Measurements from ENCODE around the gene TNFRSF13B. TPM values are rescaled to one million over a fixed set of nuclear protein-coding genes. Genes with fewer than 3 reads are reported as not detected.

Gene TNFRSF13B
- total and polyA plus RNA-seq, 2 experiments from 2014 or later: 0.24 TPM; not detected in 1

- no peaks in the 10 kb centered on the region for H3K9me2 ChIP-seq (ENCODE audit: insufficient read depth)
- peaks cover 3% of the 10 kb centered on the region; the same call in 2 of the 3 replicates for H3K4me1 Mint-ChIP-seq
- H3K79me2 ChIP-seq (replicated peaks; ENCODE audit: insufficient read depth): no peaks in the 10 kb centered on the region
- DNase-seq (ENCODE audit: low spot score) (no peak), ATAC-seq (no peak)
- no peak overlapping the region for H3K4me3 ChIP-seq
- no peak overlapping the region for H3K4me3 Mint-ChIP-seq
- no peaks in the 10 kb centered on the region for H3K4me1 ChIP-seq (ENCODE audit: insufficient read depth)
- no peaks in the 10 kb centered on the region for H3K36me3 Mint-ChIP-seq (ENCODE audit: low read depth)
- no peak overlapping the region for H3K27ac Mint-ChIP-seq
- H3F3A ChIP-seq (replicated peaks; ENCODE audit: low read depth): no peaks in the 10 kb centered on the region
- H4K20me1 ChIP-seq (replicated peaks; ENCODE audit: insufficient read depth): no peaks in the 10 kb centered on the region
- no peaks in the 10 kb centered on the region for H3K27me3 ChIP-seq (ENCODE audit: insufficient read depth)
- no peak for TF ChIP-seq POLR2AphosphoS5 (IDR thresholded peaks at IDR 0.05; ENCODE audit: low read depth)
- TF ChIP-seq EZH2 (IDR thresholded peaks at IDR 0.05; ENCODE audit: low read depth, unreplicated experiment): no peak
- no peak for TF ChIP-seq CREB1 (CRISPR knock-in tag; IDR thresholded peaks at IDR 0.05; ENCODE audit: low read depth)
- TF ChIP-seq EZH2phosphoT487 (IDR thresholded peaks at IDR 0.05; ENCODE audit: unreplicated experiment): no peak
- TF ChIP-seq, protein P1, sequence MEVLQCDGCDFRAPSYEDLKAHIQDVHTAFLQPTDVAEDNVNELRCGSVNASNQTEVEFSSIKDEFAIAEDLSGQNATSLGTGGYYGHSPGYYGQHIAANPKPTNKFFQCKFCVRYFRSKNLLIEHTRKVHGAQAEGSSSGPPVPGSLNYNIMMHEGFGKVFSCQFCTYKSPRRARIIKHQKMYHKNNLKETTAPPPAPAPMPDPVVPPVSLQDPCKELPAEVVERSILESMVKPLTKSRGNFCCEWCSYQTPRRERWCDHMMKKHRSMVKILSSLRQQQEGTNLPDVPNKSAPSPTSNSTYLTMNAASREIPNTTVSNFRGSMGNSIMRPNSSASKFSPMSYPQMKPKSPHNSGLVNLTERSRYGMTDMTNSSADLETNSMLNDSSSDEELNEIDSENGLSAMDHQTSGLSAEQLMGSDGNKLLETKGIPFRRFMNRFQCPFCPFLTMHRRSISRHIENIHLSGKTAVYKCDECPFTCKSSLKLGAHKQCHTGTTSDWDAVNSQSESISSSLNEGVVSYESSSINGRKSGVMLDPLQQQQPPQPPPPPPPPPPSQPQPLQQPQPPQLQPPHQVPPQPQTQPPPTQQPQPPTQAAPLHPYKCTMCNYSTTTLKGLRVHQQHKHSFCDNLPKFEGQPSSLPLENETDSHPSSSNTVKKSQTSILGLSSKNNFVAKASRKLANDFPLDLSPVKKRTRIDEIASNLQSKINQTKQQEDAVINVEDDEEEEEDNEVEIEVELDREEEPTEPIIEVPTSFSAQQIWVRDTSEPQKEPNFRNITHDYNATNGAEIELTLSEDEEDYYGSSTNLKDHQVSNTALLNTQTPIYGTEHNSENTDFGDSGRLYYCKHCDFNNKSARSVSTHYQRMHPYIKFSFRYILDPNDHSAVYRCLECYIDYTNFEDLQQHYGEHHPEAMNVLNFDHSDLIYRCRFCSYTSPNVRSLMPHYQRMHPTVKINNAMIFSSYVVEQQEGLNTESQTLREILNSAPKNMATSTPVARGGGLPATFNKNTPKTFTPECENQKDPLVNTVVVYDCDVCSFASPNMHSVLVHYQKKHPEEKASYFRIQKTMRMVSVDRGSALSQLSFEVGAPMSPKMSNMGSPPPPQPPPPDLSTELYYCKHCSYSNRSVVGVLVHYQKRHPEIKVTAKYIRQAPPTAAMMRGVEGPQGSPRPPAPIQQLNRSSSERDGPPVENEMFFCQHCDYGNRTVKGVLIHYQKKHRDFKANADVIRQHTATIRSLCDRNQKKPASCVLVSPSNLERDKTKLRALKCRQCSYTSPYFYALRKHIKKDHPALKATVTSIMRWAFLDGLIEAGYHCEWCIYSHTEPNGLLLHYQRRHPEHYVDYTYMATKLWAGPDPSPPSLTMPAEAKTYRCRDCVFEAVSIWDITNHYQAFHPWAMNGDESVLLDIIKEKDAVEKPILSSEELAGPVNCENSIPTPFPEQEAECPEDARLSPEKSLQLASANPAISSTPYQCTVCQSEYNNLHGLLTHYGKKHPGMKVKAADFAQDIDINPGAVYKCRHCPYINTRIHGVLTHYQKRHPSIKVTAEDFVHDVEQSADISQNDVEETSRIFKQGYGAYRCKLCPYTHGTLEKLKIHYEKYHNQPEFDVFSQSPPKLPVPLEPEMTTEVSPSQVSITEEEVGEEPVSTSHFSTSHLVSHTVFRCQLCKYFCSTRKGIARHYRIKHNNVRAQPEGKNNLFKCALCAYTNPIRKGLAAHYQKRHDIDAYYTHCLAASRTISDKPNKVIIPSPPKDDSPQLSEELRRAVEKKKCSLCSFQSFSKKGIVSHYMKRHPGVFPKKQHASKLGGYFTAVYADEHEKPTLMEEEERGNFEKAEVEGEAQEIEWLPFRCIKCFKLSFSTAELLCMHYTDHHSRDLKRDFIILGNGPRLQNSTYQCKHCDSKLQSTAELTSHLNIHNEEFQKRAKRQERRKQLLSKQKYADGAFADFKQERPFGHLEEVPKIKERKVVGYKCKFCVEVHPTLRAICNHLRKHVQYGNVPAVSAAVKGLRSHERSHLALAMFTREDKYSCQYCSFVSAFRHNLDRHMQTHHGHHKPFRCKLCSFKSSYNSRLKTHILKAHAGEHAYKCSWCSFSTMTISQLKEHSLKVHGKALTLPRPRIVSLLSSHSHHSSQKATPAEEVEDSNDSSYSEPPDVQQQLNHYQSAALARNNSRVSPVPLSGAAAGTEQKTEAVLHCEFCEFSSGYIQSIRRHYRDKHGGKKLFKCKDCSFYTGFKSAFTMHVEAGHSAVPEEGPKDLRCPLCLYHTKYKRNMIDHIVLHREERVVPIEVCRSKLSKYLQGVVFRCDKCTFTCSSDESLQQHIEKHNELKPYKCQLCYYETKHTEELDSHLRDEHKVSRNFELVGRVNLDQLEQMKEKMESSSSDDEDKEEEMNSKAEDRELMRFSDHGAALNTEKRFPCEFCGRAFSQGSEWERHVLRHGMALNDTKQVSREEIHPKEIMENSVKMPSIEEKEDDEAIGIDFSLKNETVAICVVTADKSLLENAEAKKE (CRISPR knock-in tag; IDR thresholded peaks at IDR 0.05): no peak
- TF ChIP-seq ZNF114 (CRISPR knock-in tag; IDR thresholded peaks at IDR 0.05): no peak
- TF ChIP-seq ETS1 (IDR thresholded peaks at IDR 0.05): no peak
- no peak for TF ChIP-seq STAT1 (IDR thresholded peaks at IDR 0.05; ENCODE audit: unreplicated experiment)
- no peak for TF ChIP-seq ZNF331 (CRISPR knock-in tag; IDR thresholded peaks at IDR 0.05; ENCODE audit: low read depth)
- TF ChIP-seq, protein P2, sequence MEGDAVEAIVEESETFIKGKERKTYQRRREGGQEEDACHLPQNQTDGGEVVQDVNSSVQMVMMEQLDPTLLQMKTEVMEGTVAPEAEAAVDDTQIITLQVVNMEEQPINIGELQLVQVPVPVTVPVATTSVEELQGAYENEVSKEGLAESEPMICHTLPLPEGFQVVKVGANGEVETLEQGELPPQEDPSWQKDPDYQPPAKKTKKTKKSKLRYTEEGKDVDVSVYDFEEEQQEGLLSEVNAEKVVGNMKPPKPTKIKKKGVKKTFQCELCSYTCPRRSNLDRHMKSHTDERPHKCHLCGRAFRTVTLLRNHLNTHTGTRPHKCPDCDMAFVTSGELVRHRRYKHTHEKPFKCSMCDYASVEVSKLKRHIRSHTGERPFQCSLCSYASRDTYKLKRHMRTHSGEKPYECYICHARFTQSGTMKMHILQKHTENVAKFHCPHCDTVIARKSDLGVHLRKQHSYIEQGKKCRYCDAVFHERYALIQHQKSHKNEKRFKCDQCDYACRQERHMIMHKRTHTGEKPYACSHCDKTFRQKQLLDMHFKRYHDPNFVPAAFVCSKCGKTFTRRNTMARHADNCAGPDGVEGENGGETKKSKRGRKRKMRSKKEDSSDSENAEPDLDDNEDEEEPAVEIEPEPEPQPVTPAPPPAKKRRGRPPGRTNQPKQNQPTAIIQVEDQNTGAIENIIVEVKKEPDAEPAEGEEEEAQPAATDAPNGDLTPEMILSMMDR (conservative IDR thresholded peaks at IDR 0.05; ENCODE audit: low read depth in 2 of 2): no peak
- no peak for TF ChIP-seq REST (IDR thresholded peaks at IDR 0.05; ENCODE audit: unreplicated experiment)
- no peak for TF ChIP-seq NANOG (IDR thresholded peaks at IDR 0.05; ENCODE audit: borderline replicate concordance)
- no peak for TF ChIP-seq JUNB (IDR thresholded peaks at IDR 0.05; ENCODE audit: unreplicated experiment)
- no peak overlapping the region for H2AFZ ChIP-seq
- no peaks in the 10 kb centered on the region for H3K36me3 ChIP-seq (ENCODE audit: insufficient read depth)
- H3K27me3 Mint-ChIP-seq (ENCODE audit: insufficient read depth, low read depth, poor library complexity): peaks cover 6% of the 10 kb centered on the region
- H3K9me3 Mint-ChIP-seq: no peaks in the 10 kb centered on the region; the same call in 2 of the 3 replicates
- no peak overlapping the region for H3K4me2 ChIP-seq
- no peak overlapping the region for H3K27ac ChIP-seq (ENCODE audit: low read depth)
These were observed 2.0 kb upstream of the TNFRSF13B start for GRCh38 chr17:16973760-16974540.
